Measurements from ENCODE around the gene IBA57. TPM values are rescaled to one million over a fixed set of nuclear protein-coding genes. Genes with fewer than 3 reads are reported as not detected.

The IBA57 gene
- total and polyA plus RNA-seq, 4 experiments from 2014 or later, result 1.3 to 12.0 (median 6.9) TPM

GRCh38 chr1:228190778-228191177, 25.2 kb downstream of the IBA57 start:
- H3K4me1 Mint-ChIP-seq, result peaks cover 16 to 39% (median 23%) of the 10 kb centered on the region in 4 donors
- H3K27ac Mint-ChIP-seq, result peak overlapping the region in 3 of 7 donors; percentile 25 to 37 (median 26)
- no peaks in the 10 kb centered on the region for H3K36me3 ChIP-seq (ENCODE audit: insufficient read depth, low read length)
- no peak overlapping the region for H3K4me3 Mint-ChIP-seq
- H3K27me3 ChIP-seq (ENCODE audit: insufficient read depth, low read length), result no peaks in the 10 kb centered on the region
- H3K36me3 Mint-ChIP-seq, result peaks cover under 1 to 5% of the 10 kb centered on the region in 2 donors
- peaks cover 18% of the 10 kb centered on the region for H3K4me1 ChIP-seq (ENCODE audit: insufficient read depth, low read length)
- H3K9me3 ChIP-seq (ENCODE audit: control insufficient read depth in 1 of 2, low read length in 2 of 2), result no peaks in the 10 kb centered on the region
- ChIA-PET POLR2A (ENCODE audit: partially characterized antibody) (no interaction called here), CTCF (ENCODE audit: partially characterized antibody) (no interaction called here)
- H3K27me3 Mint-ChIP-seq, result no peaks in the 10 kb centered on the region
- H3K27ac ChIP-seq (ENCODE audit: low read depth, low read length), result no peak overlapping the region
- no peak overlapping the region for H3K4me3 ChIP-seq (ENCODE audit: low read length in 2 of 2)
- intact Hi-C loops (cut with micrococcal nuclease), result no loop called here
- H3K9me3 Mint-ChIP-seq, result peaks cover 0 to 2% (median 0%) of the 10 kb centered on the region in 8 donors
- DNase-seq, result no peak

GRCh38 chr1:228194436-228194835, 28.8 kb downstream of the IBA57 start:
- peaks cover 4% of the 10 kb centered on the region for H3K4me1 ChIP-seq (ENCODE audit: insufficient read depth, low read length)
- peaks cover 0 to 9% of the 10 kb centered on the region in 2 donors for H3K9me3 ChIP-seq (ENCODE audit: control insufficient read depth in 1 of 2, low read length in 2 of 2)
- no peaks in the 10 kb centered on the region for H3K27me3 ChIP-seq (ENCODE audit: insufficient read depth, low read length)
- H3K4me3 ChIP-seq (ENCODE audit: low read length in 2 of 2), result no peak overlapping the region
- H3K27me3 Mint-ChIP-seq, result no peaks in the 10 kb centered on the region
- no peaks in the 10 kb centered on the region for H3K36me3 ChIP-seq (ENCODE audit: insufficient read depth, low read length)
- intact Hi-C loops (cut with micrococcal nuclease), result no loop called here
- H3K4me3 Mint-ChIP-seq, result no peak overlapping the region
- peaks cover 0 to 14% (median 10%) of the 10 kb centered on the region in 8 donors for H3K9me3 Mint-ChIP-seq
- H3K4me1 Mint-ChIP-seq, result peaks cover 0 to 10% (median 5%) of the 10 kb centered on the region in 4 donors
- POLR2A ChIA-PET (ENCODE audit: partially characterized antibody), result no interaction called here
- H3K27ac Mint-ChIP-seq, result no peak overlapping the region
- no peak for DNase-seq
- H3K27ac ChIP-seq (ENCODE audit: low read depth, low read length), result no peak overlapping the region
- peaks cover 12 to 21% of the 10 kb centered on the region in 2 donors for H3K36me3 Mint-ChIP-seq
- CTCF ChIA-PET (ENCODE audit: partially characterized antibody), result no interaction called here

- peaks cover 0 to 9% of the 10 kb centered on the region in 2 donors for H3K9me3 ChIP-seq (ENCODE audit: control insufficient read depth in 1 of 2, low read length in 2 of 2)
- peaks cover 0 to 19% (median 13%) of the 10 kb centered on the region in 8 donors for H3K9me3 Mint-ChIP-seq
- H3K27ac ChIP-seq (ENCODE audit: low read depth, low read length), result no peak overlapping the region
- no peaks in the 10 kb centered on the region for H3K27me3 Mint-ChIP-seq
- ChIA-PET CTCF (ENCODE audit: partially characterized antibody) (no interaction called here), POLR2A (ENCODE audit: partially characterized antibody) (no interaction called here)
- peaks cover 0 to 5% (median 2%) of the 10 kb centered on the region in 4 donors for H3K4me1 Mint-ChIP-seq
- intact Hi-C loops (cut with micrococcal nuclease), result no loop called here
- no peaks in the 10 kb centered on the region for H3K36me3 ChIP-seq (ENCODE audit: insufficient read depth, low read length)
- H3K4me1 ChIP-seq (ENCODE audit: insufficient read depth, low read length), result no peaks in the 10 kb centered on the region
- H3K27ac Mint-ChIP-seq, result no peak overlapping the region
- H3K27me3 ChIP-seq (ENCODE audit: insufficient read depth, low read length), result no peaks in the 10 kb centered on the region
- H3K36me3 Mint-ChIP-seq, result peaks cover 14 to 27% of the 10 kb centered on the region in 2 donors
- H3K4me3 Mint-ChIP-seq, result no peak overlapping the region
- DNase-seq, result no peak
- H3K4me3 ChIP-seq (ENCODE audit: low read length in 2 of 2), result no peak overlapping the region
Measured at GRCh38 chr1:228194921-228195812, 29.6 kb downstream of the IBA57 start.

- ChIA-PET CTCF (ENCODE audit: partially characterized antibody) (no interaction called here), POLR2A (ENCODE audit: partially characterized antibody) (no interaction called here)
- H3K36me3 Mint-ChIP-seq, result peaks cover 17 to 38% of the 10 kb centered on the region in 2 donors
- no peaks in the 10 kb centered on the region for H3K36me3 ChIP-seq (ENCODE audit: insufficient read depth, low read length)
- peaks cover 0 to 2% of the 10 kb centered on the region in 2 donors for H3K27me3 Mint-ChIP-seq
- H3K9me3 ChIP-seq (ENCODE audit: control insufficient read depth in 1 of 2, low read length in 2 of 2), result peaks cover 0 to 9% of the 10 kb centered on the region in 2 donors
- no peak overlapping the region for H3K4me3 ChIP-seq (ENCODE audit: low read length in 2 of 2)
- H3K4me1 ChIP-seq (ENCODE audit: insufficient read depth, low read length), result no peaks in the 10 kb centered on the region
- DNase-seq, result no peak
- H3K27me3 ChIP-seq (ENCODE audit: insufficient read depth, low read length), result no peaks in the 10 kb centered on the region
- no peak overlapping the region for H3K27ac Mint-ChIP-seq
- H3K4me3 Mint-ChIP-seq, result no peak overlapping the region
- no peaks in the 10 kb centered on the region for H3K4me1 Mint-ChIP-seq
- intact Hi-C loops (cut with micrococcal nuclease), result no loop called here
- peaks cover 0 to 23% (median 13%) of the 10 kb centered on the region in 8 donors for H3K9me3 Mint-ChIP-seq
- no peak overlapping the region for H3K27ac ChIP-seq (ENCODE audit: low read depth, low read length)
Measured at GRCh38 chr1:228197555-228198147, 32.0 kb downstream of the IBA57 start.

- peak overlapping the region in 2 of 7 donors; percentile 25 to 54 for H3K27ac Mint-ChIP-seq
Measured at GRCh38 chr1:228198977-228199590, 33.5 kb downstream of the IBA57 start.

GRCh38 chr1:228204958-228205357, 39.4 kb downstream of the IBA57 start:
- POLR2A ChIA-PET (ENCODE audit: partially characterized antibody), result no interaction called here
- Mint-ChIP-seq H3K27me3 (peaks cover 0 to 2% of the 10 kb centered on the region in 2 donors), H3K9me3 (peaks cover 0 to 5% (median 0%) of the 10 kb centered on the region in 8 donors)

More at GRCh38 chr1:228198977-228199590, 33.5 kb downstream of the IBA57 start:
- intact Hi-C loops (cut with micrococcal nuclease), result no loop called here
- ChIA-PET POLR2A (ENCODE audit: partially characterized antibody) (no interaction called here), CTCF (ENCODE audit: partially characterized antibody) (interaction anchor here (1.0 to 1.7 kb wide), 2 partner anchors 9 to 15 kb away, joined by 3 to 5 read pairs; no protein-coding TSS in a partner anchor)
- no peaks in the 10 kb centered on the region for H3K4me1 Mint-ChIP-seq
- H3K27me3 ChIP-seq (ENCODE audit: insufficient read depth, low read length), result no peaks in the 10 kb centered on the region
- peaks cover 0 to 9% of the 10 kb centered on the region in 2 donors for H3K9me3 ChIP-seq (ENCODE audit: control insufficient read depth in 1 of 2, low read length in 2 of 2)
- DNase-seq, result no peak
- H3K36me3 ChIP-seq (ENCODE audit: insufficient read depth, low read length), result no peaks in the 10 kb centered on the region
- peaks cover 0 to 23% (median 13%) of the 10 kb centered on the region in 8 donors for H3K9me3 Mint-ChIP-seq
- no peak overlapping the region for H3K27ac ChIP-seq (ENCODE audit: low read depth, low read length)
- H3K36me3 Mint-ChIP-seq, result peaks cover 17 to 38% of the 10 kb centered on the region in 2 donors
- peak overlapping the region in 1 of 8 donors; percentile 22 for H3K4me3 Mint-ChIP-seq
- H3K4me1 ChIP-seq (ENCODE audit: insufficient read depth, low read length), result no peaks in the 10 kb centered on the region
- peaks cover 0 to 2% of the 10 kb centered on the region in 2 donors for H3K27me3 Mint-ChIP-seq
- no peak overlapping the region for H3K4me3 ChIP-seq (ENCODE audit: low read length in 2 of 2)

More at GRCh38 chr1:228204958-228205357, 39.4 kb downstream of the IBA57 start:
- intact Hi-C loops (cut with micrococcal nuclease), result no loop called here
- Mint-ChIP-seq H3K4me1 (peaks cover 0 to 2% (median 0%) of the 10 kb centered on the region in 4 donors), H3K36me3 (peaks cover 3 to 13% of the 10 kb centered on the region in 2 donors), H3K4me3 (no peak overlapping the region), H3K27ac (no peak overlapping the region)
- H3K27me3 ChIP-seq (ENCODE audit: insufficient read depth, low read length), result no peaks in the 10 kb centered on the region
- H3K4me3 ChIP-seq (ENCODE audit: low read length in 2 of 2), result no peak overlapping the region
- no peak for DNase-seq
- H3K9me3 ChIP-seq (ENCODE audit: control insufficient read depth in 1 of 2, low read length in 2 of 2), result no peaks in the 10 kb centered on the region
- H3K36me3 ChIP-seq (ENCODE audit: insufficient read depth, low read length), result no peaks in the 10 kb centered on the region
- no peak overlapping the region for H3K27ac ChIP-seq (ENCODE audit: low read depth, low read length)
- H3K4me1 ChIP-seq (ENCODE audit: insufficient read depth, low read length), result no peaks in the 10 kb centered on the region
- CTCF ChIA-PET (ENCODE audit: partially characterized antibody), result interaction anchor here (0.6 to 2.0 kb wide), 3 partner anchors 9 to 18 kb away, joined by 3 to 5 read pairs (median 4); no protein-coding TSS in a partner anchor
